Midbrain (tissue), 1 donor: Measurements from ENCODE around the gene GPX1.
A peak's percentile ranks its signal among the peaks of the same experiment; 100 is the strongest.
"Not testable (repeated sequence)": the region's sequence is repeated elsewhere in the genome, so short reads cannot be mapped to it uniquely, and the experiment has no call there.

Source experiments
- DNase-seq: peaks from one replicate; lab custom pipeline; 2025; lab: John Stamatoyannopoulos, UW

The GPX1 gene

DNA sequence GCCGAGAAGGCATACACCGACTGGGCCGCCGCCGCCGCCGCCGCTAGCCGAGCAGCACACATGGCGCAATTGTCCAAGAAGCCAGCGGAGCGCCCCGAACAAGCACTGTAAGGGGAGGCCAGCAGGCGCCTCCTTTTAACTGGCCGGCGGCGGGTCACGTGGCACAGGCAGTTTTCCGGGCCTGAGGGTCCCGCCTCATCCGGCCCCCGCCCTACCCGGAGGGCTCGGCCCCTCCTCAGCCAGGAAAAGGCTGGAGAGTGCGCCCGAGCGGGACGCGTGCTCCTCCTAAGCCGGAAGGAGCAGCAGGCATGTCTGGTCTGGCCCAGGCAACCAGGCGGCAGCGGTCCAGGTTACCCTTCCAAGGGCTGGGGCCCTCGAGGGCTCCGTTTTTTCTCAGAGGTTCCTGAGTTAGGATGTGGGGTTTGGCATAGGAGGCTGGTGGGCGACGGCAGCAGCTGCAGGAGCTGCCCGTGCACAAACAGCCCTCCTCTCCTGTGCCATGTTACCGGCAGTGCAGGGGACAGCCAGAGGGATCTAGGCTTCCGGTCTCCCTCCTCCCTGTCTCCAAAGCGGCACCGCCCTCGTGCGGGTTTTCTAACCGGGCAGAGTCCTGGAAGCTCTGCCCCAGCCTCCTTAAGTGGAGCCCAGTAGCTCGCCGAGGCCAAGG is at the start of gene GPX1:
TSS of gene GPX1 (minus strand) at position 137 of the 667 bp plus-strand sequence. CDS start at position 62, 75 bp downstream.
- DNase-seq: peak; percentile 92

DNA sequence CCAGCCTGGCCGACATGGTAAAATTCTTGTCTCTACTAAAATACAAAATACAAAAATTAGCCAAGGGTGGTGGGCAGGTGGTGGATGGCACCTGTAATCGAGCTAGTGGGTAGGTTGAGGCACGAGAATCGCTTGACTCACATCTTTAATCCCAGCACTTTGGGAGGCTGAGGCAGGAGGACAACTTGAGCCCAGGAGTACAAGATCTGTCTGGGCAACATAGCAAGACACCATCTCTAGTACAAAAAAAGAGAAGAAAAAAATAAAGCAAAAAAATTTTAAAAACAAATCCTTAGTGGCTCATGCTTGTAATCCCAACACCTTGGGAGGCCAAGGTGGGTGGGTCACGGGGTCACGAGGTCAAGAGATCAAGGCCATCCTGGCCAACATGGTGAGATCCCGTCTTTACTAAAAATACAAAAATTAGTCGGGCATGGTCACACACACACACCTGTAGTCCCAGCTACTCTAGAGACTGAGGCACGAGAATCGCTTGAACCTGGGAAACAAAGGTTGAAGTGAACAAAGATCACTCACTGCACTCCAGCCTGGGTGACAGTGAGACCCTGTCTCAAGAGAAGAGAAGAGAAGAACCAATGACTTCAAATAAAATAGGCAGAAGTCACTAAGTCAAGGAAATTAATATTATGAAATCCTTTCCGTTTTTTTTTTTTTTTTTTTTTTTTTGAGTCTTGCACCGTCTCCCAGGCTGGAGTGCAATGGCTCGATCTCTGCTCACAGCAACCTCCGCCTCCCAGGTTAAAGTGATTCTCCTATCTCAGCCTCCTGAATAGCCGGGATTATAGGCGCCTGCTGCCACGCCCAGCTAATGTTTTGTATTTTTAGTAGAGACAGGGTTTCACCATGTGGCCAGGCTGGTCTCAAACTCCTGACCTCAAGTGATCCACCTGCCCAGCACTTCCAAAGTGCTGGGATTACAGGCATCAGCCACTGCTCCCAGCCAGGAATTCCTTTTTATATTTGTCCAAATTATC is 48.7 kb upstream of the GPX1 start:
- DNase-seq: no peak

DNA sequence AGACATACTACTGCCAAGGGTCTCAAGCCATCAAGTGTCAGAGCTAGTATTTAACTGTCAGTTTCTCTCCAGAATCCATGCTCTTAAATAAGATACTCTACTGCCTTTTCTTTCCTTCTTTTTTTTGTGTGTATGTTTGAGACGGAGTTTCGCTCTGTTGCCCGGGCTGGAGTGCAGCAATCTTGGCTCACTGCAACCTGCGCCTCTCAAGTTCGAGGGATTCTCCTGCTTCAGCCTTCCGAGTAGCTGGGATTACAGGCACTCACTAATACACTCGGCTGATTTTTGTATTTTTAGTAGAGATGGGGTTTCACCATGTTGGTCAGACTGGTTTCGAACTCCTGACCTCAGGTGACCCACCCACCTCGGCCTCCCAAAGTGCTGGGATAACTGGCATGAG is 47.4 kb upstream of the GPX1 start:
- not testable (repeated sequence) for DNase-seq

DNA sequence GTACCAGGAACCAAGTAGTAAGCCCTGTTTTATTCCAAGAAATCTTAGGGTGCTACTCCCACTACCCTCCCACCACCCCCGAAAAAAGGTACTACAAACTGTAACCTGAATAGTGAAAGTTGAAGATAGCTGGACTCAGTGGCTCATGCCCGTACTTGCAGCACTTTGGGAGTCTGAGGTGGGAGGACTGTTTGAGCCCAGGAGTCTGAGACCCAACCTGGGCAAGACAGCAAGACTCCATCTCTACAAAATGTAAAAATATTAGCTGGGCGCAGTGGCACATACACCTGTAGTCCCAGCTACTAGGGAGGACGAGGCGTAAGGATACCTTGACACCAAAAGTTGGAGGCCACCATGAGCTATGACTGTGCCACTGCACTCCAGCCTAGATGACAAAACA is 45.7 kb upstream of the GPX1 start:
- DNase-seq: no peak

DNA sequence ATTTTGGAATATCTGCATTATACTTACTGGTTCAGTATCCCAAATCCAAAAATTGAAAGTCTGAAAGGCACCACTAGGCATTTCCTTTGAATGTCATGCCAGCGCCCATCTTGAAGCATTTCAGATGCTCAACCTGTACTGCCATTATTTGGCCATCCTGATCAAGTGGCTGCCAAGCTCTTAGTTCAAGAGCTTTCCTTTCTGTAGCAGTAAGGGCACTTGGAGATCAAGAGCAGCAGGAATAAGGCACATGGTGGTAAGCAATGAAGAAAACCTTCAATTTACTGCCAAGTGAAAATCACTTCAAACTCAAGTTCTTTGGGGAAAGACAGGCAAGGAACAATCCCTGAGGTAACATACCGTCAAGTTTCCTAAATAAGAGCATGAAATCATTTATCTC is 43.6 kb upstream of the GPX1 start:
- DNase-seq: no peak

DNA sequence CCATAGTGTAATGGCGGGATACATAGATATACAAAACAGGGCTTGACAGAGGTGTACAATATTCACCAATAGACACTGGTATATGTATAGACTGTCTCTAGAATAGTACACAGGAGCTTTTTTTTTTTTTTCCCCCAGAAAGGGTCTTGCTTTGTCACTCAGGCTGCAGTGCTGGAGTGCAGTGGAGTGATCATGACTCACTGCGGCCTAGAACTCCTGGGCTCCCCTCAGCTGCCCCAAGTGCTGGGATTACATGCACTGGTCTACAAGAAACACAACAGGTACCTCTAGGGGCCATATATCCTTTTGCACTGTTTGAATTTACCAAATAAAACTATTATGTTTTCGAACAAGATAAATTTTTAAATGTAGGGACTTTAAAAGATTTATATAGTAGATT is 41.3 kb upstream of the GPX1 start:
- no peak for DNase-seq

DNA sequence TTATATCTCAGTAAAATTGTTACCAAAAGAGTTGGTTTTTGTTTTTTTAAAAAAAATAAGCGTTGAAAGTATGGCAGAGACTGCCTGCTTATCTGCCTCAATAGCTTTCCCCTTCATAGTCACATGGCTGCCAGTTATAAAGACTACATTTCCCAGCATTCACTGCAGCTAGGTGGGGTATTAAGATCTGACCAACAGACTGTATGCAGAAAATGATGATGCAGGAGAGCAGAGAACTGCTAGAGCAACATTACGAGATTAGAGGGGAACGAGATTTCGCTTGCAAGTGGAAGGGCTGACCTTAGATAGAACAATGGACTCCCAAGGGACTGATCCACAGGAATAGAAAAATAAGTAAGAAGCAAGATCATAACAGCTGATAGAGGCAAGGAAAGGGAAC is 39.3 kb upstream of the GPX1 start:
- DNase-seq: no peak

DNA sequence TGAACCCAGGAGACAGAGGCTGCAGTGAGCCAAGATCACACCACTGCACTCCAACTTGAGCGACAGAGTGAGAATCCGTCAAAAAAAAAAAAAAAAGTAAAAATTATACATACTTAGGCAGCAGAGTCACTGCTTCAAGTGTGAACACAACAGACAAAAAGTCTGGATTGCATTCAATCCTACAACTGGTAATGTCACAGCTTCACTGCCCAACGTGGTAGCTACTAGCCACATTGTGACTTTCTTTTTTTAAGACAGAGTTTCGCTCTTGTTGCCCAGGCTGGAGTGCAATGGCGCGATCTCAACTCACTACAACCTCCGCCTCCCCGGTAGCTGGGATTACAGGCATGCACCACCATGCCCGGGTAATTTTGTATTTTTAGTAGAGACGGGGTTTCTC is 33.2 kb upstream of the GPX1 start:
- DNase-seq: not testable (repeated sequence)

DNA sequence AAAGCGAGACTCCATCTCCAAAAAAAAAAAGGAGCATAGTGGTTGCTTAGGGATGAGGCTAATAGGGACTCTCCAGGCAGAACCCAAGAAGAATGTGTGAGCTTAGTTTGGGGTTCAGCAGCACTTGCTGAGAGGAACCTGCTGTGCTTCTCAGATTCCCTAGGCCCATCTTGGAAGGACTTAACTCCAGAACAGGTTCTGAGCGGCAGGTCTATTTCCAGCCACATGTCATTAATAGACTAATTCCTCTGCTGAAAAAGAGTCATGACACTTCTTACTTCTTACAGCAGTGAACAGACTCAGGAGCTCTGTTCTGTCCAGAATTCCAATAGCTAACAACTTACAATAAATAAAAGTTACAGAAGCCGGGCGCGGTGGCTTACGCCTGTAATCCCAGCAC is 31.1 kb upstream of the GPX1 start:
- no peak for DNase-seq

DNA sequence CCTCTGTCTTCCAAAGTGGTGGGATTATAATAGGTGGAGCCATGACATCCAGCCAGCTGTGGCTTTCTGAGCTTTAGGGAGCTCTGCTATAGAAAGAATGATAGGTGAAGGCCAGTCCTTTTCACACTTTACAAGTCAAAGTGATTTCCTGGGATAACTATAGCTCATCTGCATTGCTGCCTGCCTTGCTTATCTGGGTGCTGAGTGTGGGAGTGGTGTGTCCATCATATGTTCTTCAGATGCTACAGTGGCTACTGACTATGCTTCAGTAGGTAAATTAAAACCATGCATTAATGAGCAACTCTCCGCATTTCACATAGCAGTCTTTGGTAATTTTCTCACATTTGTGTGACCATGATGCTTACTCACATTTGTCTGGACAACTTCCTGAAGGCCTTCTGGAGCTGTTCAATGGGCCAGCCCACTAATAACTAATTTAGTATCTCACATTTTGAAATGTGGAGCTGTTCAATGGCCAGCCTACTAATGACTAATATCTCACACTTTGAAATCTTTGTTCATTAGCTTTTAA is 30.2 kb upstream of the GPX1 start:
- DNase-seq: no peak

DNA sequence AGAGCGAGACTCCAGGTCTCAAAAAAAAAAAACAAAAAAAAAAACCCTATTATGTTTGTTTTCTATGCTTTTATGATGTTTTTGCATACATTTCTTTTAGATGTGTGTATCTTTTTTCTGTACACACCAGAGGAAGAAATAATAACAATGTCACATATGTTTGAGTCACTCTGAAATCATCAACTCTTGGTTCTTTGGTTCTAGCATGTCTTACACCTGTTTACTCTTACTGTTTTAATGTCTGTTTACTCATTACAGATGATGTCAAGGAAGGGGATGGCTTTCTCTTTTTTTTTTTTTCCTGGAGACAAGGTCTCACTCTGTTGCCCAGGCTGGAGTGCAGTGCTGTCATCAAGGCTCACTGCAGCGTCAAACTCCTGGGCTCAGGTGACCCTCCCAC is 29.6 kb upstream of the GPX1 start:
- DNase-seq: no peak

DNA sequence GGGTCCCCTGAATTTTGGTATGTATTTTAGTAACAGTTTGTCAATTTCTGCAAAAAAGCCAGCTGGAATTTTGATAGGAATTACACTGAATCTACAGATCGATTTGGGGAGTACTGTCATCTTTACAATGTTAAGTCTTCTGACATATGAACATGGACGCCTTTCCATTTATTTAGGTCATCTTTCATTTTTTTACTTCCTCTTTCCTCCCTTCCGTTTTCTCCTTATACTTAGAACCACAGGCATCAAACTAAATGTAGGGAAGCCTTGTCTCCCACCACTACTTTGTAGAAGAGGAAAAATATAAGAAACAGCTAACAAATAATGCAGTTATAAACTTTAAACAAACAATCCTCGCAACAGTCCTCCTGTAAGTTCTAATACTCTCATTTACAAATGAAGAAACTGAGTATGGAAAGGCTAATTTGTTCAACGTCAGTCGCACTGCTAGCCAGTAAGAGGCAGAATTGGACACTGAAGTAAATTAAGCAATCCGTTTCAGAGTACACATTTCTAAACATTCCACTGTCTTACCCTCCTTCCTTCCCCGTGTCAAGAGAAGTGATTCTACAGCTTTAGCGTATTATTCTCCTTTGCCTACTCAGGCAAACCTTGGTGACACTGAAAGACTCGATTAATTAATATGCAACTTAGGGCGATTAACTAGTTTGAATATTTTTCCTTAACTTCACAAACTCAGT is 28.1 kb upstream of the GPX1 start:
- DNase-seq: no peak

DNA sequence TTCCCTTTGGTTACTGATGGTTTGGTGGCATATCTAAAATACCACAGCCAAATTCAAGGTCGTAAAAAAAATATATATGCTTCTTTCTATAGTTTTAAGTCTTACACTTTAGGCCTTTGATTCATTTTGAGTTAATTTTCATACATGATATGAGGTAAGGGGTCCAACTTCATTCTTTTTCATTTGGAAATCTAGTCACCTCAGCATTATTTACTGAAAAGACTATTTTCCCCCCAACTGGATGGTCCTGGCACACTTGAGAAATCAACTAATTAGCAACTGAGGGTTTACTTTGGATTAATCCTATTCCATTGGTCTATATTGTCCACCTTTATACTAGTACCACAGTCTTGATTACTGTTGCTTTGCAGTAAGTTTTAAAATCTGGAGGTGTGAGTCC is 27.5 kb upstream of the GPX1 start:
- no peak for DNase-seq

DNA sequence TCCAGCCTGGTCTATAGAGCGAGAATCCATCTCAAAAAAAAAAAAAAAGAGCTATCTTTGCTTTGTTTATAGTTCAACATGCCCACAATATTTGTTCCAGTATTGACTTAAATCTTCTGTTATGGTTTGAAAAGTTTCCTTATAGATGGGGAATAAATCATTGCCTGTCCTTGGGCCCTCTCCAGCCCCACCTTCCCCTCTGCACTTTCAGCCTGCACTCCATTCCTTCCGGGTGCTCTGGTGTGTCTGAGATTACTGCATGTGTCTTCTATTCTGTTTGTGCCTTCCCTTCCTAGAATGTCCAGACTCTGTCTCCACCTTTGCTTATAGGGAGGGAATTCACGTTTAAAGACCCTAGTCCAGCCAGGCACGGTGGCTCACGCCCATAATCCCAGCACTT is 25.2 kb upstream of the GPX1 start:
- no peak for DNase-seq

DNA sequence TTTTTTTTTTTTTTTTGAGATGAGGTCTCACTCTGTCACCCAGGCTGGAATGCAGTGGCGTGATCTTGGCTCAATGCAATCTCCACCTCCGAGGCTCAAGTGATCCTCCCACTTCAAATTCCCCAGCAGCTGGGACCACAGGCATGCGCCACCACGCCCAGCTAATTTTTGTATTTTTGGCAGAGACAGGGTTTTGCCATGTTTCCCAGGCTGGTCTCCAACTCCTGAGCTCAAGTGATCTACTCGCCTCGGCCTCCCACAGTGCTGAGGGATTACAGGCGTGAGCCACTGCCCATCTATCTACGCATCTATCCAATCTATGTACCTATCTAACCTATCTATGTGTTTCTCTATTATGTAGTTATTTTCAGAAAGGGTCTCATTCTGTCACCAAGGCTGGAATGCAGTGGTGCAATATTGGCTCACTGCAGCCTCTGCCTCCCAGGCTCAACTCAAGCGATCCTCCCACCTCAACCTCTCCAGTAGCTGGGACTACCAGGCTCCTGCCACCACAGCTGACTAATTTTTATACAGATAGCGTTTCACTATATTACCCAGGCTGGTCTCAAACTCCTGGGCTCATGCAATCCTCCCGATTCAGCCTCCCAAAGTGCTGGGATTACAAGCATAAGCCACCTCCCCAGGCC is 20.2 kb upstream of the GPX1 start:
- DNase-seq: no peak

DNA sequence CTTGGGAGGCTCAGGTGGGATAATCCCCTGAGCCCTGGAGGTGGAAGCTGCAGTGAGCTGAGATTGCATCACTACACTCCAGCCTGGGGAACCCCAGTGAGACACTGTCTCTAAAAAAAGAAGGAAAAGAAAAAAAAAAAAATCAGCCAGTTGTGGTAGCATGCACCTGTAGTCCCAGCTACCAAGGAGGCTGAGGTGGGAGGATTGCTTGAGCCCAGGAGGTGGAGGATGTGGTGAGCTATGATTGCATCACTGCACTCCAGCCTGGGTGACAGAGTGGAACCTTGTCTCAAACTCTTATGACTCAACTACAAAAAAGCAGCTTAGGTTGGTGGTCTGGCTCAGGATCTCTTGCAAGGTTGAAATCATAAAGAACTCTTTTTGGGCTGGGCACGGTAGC is 19.3 kb upstream of the GPX1 start:
- DNase-seq: no peak

DNA sequence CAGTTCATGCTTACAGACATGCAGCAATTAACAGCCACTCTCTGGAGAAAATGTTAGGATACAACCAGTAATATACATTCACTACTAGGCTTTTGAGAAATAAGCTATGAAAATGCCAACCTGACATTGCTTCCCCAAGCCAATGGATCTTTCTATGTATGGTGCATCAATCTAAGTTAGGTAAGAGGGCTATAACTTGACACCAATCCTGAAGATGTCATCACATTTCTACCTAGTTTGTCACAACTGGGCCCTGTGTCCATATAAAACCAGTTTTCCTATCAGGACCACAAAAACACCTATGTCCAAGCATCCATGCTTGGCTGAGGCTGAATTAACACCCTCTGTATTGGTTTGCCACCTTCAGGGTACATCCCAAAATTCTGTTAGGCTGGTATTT is 13.8 kb upstream of the GPX1 start:
- DNase-seq: no peak

DNA sequence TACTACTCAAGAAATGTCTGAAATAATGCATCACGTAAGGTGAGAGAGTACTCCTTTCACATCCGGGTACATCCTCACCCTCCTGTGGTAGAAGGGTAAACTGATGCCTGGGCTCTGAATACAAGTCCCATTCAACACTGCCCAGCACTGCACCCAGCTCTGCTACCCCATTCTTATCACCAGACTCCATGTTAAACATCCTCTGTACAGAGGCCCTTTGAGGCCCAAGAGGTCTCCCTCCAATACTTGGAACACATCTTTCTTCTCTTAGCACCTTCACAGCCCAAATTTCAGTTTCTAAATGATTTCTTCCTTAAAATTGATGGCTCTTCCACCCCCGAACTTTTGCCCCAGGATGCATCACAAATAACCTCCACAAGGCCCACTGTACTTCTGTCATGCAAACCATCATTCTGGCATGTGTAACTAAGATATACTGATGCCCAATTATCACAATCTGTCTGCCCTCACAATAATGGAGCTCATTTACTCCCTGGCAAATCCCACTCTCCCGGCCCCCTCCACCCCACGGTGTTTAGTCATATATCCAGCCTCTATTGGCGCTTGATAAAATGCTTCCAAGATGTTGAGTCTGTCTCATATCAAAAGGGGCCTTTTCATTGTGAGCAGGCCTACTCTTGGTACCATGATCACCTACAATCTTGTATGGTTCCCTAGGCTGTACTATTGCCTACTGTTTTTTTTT is 12.6 kb upstream of the GPX1 start:
- no peak for DNase-seq

DNA sequence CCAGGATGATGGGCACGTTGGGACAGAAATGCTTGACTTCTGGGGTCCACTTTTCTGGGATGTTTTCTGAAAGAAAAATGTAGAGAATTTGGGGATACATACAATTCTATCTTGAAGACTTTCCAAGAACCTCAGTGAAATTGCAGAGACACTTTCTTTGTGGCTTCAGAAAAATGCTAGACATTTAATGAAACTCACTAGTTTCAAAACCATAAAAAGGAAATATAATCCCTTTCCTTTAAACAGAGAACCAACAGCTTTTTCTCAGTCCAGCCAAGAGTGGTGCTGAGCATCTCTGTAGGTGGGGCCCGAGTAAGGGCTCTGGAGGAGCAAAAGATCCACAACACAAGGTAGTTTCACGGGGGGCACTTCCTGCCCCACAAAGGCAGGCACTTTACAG is 4.4 kb upstream of the GPX1 start:
- no peak for DNase-seq

DNA sequence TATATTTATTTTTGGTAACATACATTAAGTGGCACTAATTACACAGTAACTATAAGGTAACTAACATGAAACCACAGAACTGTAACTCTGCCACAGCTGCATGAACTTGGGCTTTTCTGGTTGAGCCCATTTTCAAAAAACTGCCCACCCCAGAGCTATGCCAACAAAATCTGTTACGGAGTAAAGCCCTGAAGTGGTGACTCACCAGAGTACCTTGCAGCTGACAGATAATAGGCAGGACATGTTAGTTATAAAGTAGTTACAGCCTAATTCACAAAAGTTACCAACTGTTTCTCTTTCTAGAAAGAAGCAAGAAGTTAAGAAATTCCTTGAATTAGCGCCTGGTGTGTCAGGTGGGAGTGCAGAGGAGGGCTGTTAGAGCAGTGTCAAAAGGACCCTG is 1.5 kb upstream of the GPX1 start:
- no peak for DNase-seq

DNA sequence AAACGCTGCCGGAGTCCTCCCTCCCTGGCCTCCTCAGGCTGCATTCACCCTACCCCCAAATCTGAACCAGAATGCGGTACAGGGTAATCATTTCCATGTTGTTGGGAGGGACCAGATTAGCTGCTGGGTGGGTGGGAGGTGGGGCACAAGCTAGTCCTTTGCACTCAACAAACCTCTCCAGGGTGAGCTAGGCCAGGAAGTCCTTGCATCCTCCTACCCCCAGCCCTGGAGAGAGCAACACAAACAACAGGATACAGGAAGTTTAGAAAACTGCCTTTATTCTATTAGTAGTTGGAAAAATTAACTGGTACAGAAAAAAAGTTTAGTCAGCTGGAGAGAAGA is 702 bp upstream of the GPX1 start:
- DNase-seq: no peak
